A549 treated with CpdA at 1 μM for 4 hours (cell line): ENCODE measurements around the gene TOMM34. TPM values are rescaled to one million over a fixed set of nuclear protein-coding genes. Genes with fewer than 3 reads are reported as not detected.

Experiments
- total RNA-seq: library from RNA; stranded (reverse); fragments of 200-300 nt; extraction: Qiagen RNA extraction; gene quantifications from 5 replicates; pipeline ENCODE4 v1.2.3, GENCODE V29; 2022; ENCODE audit warnings: low read depth

The TOMM34 gene
- total RNA-seq, result 39.4 to 43.9 TPM (median 42.4 TPM) in 5 replicates

DNA sequence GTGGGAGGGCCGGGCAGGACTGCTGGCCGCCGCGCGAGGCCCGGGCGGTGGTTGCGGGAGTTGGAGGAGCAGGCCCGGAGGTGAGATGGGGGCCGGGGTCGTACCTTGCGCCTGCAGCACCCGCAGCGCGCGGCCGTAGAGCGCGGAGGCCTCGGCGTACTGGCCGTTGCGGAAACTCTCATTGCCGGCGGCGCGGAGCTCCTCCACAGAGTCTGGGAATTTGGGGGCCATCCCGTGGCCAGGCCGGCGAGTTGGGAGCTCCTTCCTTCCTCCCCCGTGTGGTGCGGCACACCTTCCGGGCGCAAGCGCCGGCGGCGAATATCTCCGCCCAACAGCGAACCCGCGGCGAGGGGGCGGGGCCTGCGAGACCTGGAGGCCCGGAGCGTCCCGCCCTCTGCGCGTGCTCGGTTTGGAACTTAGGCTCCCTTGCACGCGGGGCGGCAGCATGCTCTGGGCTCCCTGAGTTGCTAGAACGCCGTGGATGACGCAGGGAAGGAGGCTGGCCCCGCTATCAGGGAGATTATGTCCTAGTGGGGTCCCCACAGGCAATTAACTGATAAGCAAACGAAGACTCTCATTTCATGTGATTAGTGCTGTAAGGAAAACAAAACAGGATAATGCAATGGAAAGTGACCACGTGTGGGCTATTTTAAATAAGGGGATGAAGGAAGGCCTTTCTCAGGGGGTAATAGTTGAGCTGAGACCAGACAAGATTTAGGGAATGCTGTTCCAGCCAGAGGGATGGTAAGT is at the start of gene TOMM34:
TSS of gene TOMM34 (minus strand) at position 295 of the 750 bp plus-strand sequence. CDS start at position 231, 64 bp downstream.

DNA sequence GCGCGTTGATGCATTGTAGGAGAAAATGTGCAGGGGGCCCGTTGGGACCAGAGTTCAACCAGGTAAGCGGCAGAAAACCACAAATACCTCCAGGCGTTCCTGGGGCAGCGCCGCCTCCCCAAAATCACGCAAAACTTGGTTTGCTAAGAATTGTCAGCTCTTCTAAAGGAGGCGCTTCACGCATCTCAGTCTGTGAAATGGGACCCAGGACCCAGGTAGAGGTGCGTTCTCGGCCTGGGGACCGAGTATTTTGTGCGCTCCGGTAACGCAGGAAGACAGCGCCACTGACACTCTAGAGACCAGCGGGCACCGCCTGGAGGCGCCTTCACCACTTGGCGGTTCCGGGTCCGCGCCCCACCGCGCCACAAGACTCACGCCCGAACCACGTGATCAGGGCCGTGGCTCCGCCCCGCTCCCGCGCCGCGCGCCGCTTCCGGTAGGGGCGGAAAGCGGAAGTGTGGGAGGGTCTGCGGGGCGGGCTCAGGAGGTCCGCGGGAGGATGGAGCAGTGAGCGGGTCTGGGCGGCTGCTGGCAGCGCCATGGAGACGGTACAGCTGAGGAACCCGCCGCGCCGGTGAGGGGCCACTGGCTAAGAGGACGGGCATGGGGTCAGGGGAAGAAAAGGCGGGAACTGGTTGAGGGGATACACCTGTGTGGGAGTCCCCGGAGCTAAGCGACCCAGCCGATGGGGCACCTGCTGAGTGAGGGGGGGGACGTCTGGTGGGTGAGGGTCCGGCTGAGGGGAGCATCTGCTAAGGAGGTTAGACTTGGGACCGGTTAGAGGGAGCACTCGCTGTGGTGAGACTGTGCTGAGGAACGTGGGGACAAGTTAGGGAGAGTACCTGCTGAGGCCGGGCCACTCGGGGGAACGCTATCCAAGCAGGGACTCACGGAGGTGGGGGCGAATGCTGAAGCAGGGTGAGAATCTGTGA is 6.1 kb upstream of the TOMM34 start, which contains the start of gene STK4:
TSS of gene STK4 (plus strand) at position 483 of the 932 bp plus-strand sequence. CDS start at position 540, 57 bp downstream.

GRCh38 chr20:44909872-44910689 is 50.1 kb downstream of the TOMM34 start, which contains the start of gene PABPC1L:
PABPC1L (plus strand) TSS chr20:44910060; CDS start chr20:44910144, 84 bp downstream.

Other genes starting within 250 kb of the TOMM34 start
- gene CCN5, start 245.0 kb downstream of the TOMM34 start, total RNA-seq, result 23.9 to 36.6 TPM (median 26.9 TPM) in 5 replicates
- gene KCNK15, start 214.5 kb downstream of the TOMM34 start, total RNA-seq, result 0.51 to 0.89 TPM (median 0.62 TPM) in 5 replicates
- 1.0 to 1.7 TPM (median 1.6 TPM) in 5 replicates for gene RIMS4, start 149.9 kb downstream of the TOMM34 start, total RNA-seq
- gene YWHAB, start 74.7 kb downstream of the TOMM34 start, total RNA-seq, result 186 to 212 TPM (median 197 TPM) in 5 replicates
- gene PABPC1L, start 50.3 kb downstream of the TOMM34 start, total RNA-seq, result 14.2 to 20.2 TPM (median 17.9 TPM) in 5 replicates
- gene STK4, start 6.1 kb upstream of the TOMM34 start, total RNA-seq, result 11.9 to 16.8 TPM (median 13.8 TPM) in 5 replicates
- gene KCNS1, start 140.7 kb upstream of the TOMM34 start, total RNA-seq, result not detected in 5 replicates
- not detected in 5 replicates for gene WFDC5, start 154.8 kb upstream of the TOMM34 start, total RNA-seq
- gene WFDC12, start 164.1 kb upstream of the TOMM34 start, total RNA-seq, result not detected in 5 replicates
- 1.9 to 3.2 TPM (median 2.4 TPM) in 5 replicates for gene PI3, start 214.5 kb upstream of the TOMM34 start, total RNA-seq
- gene SEMG1, start 246.6 kb upstream of the TOMM34 start, total RNA-seq, result not detected in 5 replicates